Ovary (tissue), 3 donors: ENCODE results near the gene ERMAP.

ENCODE experiments used
- EP300 ChIP-seq: sonication (generic); formaldehyde crosslinking; IDR thresholded peaks from one replicate; pipeline ENCODE4 v1.6.1; 2017; ENCODE audit warnings: antibody characterized with exemption
- POLR2A ChIP-seq: fragments of 450-650 bp; IDR thresholded peaks from one replicate; pipeline ENCODE4 v1.6.1; 2017; ENCODE audit warnings: antibody characterized with exemption, mild to moderate bottlenecking, moderate library complexity
- TF ChIP-seq, protein P1 (sequence below), 3 donors: fragments of 450-650 bp in 2 of 3; fragments of 200-600 bp in 1 of 3; IDR thresholded peaks; one replicate each; pipeline versions ENCODE4 v1.5.1 to v1.8.0; 2016 to 2022; ENCODE audit warnings: antibody characterized with exemption in 3 of 3, mild to moderate bottlenecking in 1 of 3
- donor health status: DM: no; HTN: no; CAD: no.

DNA sequence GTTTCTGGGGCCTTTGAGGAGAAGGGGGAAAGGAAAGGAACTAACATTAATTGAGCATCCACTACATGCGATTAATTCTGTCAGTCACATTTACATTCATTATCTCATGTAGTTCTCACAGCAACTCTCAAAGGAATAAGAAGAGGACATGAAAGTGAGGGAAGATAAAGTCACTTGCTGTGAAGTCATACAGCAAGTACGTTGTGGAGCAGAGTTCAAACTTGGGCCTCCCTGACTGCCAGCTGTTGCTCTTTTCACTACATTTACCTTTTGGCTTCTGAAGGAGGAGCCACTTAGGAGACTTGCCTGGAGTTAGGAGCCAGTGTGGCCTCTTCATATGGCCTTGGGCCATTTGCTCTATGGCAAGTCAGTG, 35.7 kb downstream of the ERMAP start:
- TF ChIP-seq, protein P1, sequence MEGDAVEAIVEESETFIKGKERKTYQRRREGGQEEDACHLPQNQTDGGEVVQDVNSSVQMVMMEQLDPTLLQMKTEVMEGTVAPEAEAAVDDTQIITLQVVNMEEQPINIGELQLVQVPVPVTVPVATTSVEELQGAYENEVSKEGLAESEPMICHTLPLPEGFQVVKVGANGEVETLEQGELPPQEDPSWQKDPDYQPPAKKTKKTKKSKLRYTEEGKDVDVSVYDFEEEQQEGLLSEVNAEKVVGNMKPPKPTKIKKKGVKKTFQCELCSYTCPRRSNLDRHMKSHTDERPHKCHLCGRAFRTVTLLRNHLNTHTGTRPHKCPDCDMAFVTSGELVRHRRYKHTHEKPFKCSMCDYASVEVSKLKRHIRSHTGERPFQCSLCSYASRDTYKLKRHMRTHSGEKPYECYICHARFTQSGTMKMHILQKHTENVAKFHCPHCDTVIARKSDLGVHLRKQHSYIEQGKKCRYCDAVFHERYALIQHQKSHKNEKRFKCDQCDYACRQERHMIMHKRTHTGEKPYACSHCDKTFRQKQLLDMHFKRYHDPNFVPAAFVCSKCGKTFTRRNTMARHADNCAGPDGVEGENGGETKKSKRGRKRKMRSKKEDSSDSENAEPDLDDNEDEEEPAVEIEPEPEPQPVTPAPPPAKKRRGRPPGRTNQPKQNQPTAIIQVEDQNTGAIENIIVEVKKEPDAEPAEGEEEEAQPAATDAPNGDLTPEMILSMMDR (IDR thresholded peaks at IDR 0.05), result no peak
- TF ChIP-seq POLR2A (no peak), EP300 (no peak)
